ENCODE measurements around the gene SGK1.

The SGK1 gene

GRCh38 chr6:134187751-134188150, 130.2 kb downstream of the SGK1 start:
- no peaks in the 10 kb centered on the region for H3K36me3 ChIP-seq (ENCODE audit: control insufficient read depth, low read length)
- TF ChIP-seq, protein P1, sequence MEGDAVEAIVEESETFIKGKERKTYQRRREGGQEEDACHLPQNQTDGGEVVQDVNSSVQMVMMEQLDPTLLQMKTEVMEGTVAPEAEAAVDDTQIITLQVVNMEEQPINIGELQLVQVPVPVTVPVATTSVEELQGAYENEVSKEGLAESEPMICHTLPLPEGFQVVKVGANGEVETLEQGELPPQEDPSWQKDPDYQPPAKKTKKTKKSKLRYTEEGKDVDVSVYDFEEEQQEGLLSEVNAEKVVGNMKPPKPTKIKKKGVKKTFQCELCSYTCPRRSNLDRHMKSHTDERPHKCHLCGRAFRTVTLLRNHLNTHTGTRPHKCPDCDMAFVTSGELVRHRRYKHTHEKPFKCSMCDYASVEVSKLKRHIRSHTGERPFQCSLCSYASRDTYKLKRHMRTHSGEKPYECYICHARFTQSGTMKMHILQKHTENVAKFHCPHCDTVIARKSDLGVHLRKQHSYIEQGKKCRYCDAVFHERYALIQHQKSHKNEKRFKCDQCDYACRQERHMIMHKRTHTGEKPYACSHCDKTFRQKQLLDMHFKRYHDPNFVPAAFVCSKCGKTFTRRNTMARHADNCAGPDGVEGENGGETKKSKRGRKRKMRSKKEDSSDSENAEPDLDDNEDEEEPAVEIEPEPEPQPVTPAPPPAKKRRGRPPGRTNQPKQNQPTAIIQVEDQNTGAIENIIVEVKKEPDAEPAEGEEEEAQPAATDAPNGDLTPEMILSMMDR (IDR thresholded peaks at IDR 0.05; ENCODE audit: low read depth, low read length, poor library complexity, severe bottlenecking) = no peak
- TF ChIP-seq EZH2phosphoT487 (IDR thresholded peaks at IDR 0.05; ENCODE audit: borderline replicate concordance, low read length) = no peak
- no peaks in the 10 kb centered on the region for H3K9me3 ChIP-seq (ENCODE audit: control insufficient read depth, insufficient read depth, low read length)

DNA sequence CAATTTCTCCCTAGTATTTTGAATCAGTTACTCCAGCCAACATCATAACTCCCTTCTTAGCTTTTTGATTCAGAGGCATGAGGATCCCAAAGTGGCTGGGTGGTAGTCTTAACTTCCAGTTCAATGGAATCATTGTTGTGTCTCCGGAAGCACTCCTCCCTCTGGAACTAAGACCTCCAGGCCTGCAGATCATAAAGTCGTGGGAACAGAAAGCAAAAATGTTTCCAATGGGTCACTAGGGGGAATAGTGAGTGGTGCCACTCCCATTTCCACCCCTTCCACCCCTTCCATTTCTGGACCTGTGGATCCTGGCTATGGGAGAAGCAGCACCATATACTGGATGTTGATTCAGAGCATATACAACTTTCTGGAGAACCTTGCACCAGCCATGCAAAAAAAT, 130.8 kb downstream of the SGK1 start:
- Histone ChIP-seq H3K27me3 (ENCODE audit: control insufficient read depth, low read length) (no peaks in the 10 kb centered on the region), H3K9me3 (ENCODE audit: control insufficient read depth, insufficient read depth, low read length) (no peaks in the 10 kb centered on the region), H3K79me2 (ENCODE audit: control insufficient read depth, low read length) (no peaks in the 10 kb centered on the region), H4K20me1 (ENCODE audit: control insufficient read depth, insufficient read depth, low read depth, low read length) (no peaks in the 10 kb centered on the region), H3K4me1 (ENCODE audit: control insufficient read depth, low read length) (peaks cover 20% of the 10 kb centered on the region), H3K36me3 (ENCODE audit: control insufficient read depth, low read length) (no peaks in the 10 kb centered on the region), H3K4me3 (ENCODE audit: low read length) (no peak overlapping the region), H3F3A (ENCODE audit: control insufficient read depth, insufficient read depth) (no peaks in the 10 kb centered on the region), H3K9me2 (replicated peaks; ENCODE audit: control insufficient read depth, low read length) (no peaks in the 10 kb centered on the region), H3K27ac (ENCODE audit: low read depth, low read length) (no peak overlapping the region), H3K4me2 (ENCODE audit: low read length) (no peak overlapping the region)
- TF ChIP-seq, protein P1 (IDR thresholded peaks at IDR 0.05; ENCODE audit: low read depth, low read length, poor library complexity, severe bottlenecking) = no peak
- no peak for TF ChIP-seq EZH2phosphoT487 (IDR thresholded peaks at IDR 0.05; ENCODE audit: borderline replicate concordance, low read length)

More at GRCh38 chr6:134187751-134188150, 130.2 kb downstream of the SGK1 start:
- no peaks in the 10 kb centered on the region for H4K20me1 ChIP-seq (ENCODE audit: control insufficient read depth, insufficient read depth, low read depth, low read length)
- H3K4me1 ChIP-seq (ENCODE audit: control insufficient read depth, low read length) = peaks cover 20% of the 10 kb centered on the region
- no peak overlapping the region for H3K4me3 ChIP-seq (ENCODE audit: low read length)
- no peaks in the 10 kb centered on the region for H3K79me2 ChIP-seq (ENCODE audit: control insufficient read depth, low read length)
- no peaks in the 10 kb centered on the region for H3K9me2 ChIP-seq (replicated peaks; ENCODE audit: control insufficient read depth, low read length)
- no peaks in the 10 kb centered on the region for H3K27me3 ChIP-seq (ENCODE audit: control insufficient read depth, low read length)
- H3K27ac ChIP-seq (ENCODE audit: low read depth, low read length) = no peak overlapping the region
- H3F3A ChIP-seq (ENCODE audit: control insufficient read depth, insufficient read depth) = no peaks in the 10 kb centered on the region
- no peak overlapping the region for H3K4me2 ChIP-seq (ENCODE audit: low read length)

- peak overlapping the region; percentile 14 for H3K4me2 ChIP-seq (ENCODE audit: low read length)
- H3K4me3 ChIP-seq (ENCODE audit: low read length) = no peak overlapping the region
- H3K9me2 ChIP-seq (replicated peaks; ENCODE audit: control insufficient read depth, low read length) = no peaks in the 10 kb centered on the region
- no peaks in the 10 kb centered on the region for H3F3A ChIP-seq (ENCODE audit: control insufficient read depth, insufficient read depth)
- H3K79me2 ChIP-seq (ENCODE audit: control insufficient read depth, low read length) = no peaks in the 10 kb centered on the region
- no peaks in the 10 kb centered on the region for H3K27me3 ChIP-seq (ENCODE audit: control insufficient read depth, low read length)
- no peaks in the 10 kb centered on the region for H4K20me1 ChIP-seq (ENCODE audit: control insufficient read depth, insufficient read depth, low read depth, low read length)
- no peaks in the 10 kb centered on the region for H3K36me3 ChIP-seq (ENCODE audit: control insufficient read depth, low read length)
- no peak overlapping the region for H3K27ac ChIP-seq (ENCODE audit: low read depth, low read length)
- TF ChIP-seq, protein P1 (IDR thresholded peaks at IDR 0.05; ENCODE audit: low read depth, low read length, poor library complexity, severe bottlenecking) = no peak
- no peak for TF ChIP-seq EZH2phosphoT487 (IDR thresholded peaks at IDR 0.05; ENCODE audit: borderline replicate concordance, low read length)
- H3K9me3 ChIP-seq (ENCODE audit: control insufficient read depth, insufficient read depth, low read length) = no peaks in the 10 kb centered on the region
- peaks cover 19% of the 10 kb centered on the region for H3K4me1 ChIP-seq (ENCODE audit: control insufficient read depth, low read length)
Observed at GRCh38 chr6:134186355-134186754, 131.6 kb downstream of the SGK1 start.

All from DOHH2 (cell line).